Adrenal gland (tissue), 12 donors: Measurements from ENCODE around the gene PPP1R15A. TPM values are rescaled to one million over a fixed set of nuclear protein-coding genes. Genes with fewer than 3 reads are reported as not detected.

Source experiments
- DNase-seq, 7 donors: peaks; one replicate each; pipeline ENCODE4 v3.0.0-alpha.2; 2019 to 2020
- H3K27ac ChIP-seq, 5 donors: fragments of 200-600 bp; sonication (generic) in 4 of 5; 1 replicate in 3 of 5; 2 replicates in 2 of 5; pipeline versions ENCODE4 v1.5.1 to v1.8.0; 2016 to 2020; ENCODE audit warnings: mild to moderate bottlenecking in 1 of 5
- H3K27me3 ChIP-seq: fragments of 200-600 bp; 2 replicates; pipeline ENCODE4 v1.8.0; 2021
- H3K36me3 ChIP-seq, 2 donors: fragments of 200-600 bp; replicated peaks in 1 of 2; 1 replicate in 1 of 2; 2 replicates in 1 of 2; pipeline versions ENCODE4 v1.5.1 to v1.8.0; 2018 to 2022
- H3K4me1 ChIP-seq, 2 donors: fragments of 200-600 bp; replicated peaks in 1 of 2; 1 replicate in 1 of 2; 2 replicates in 1 of 2; pipeline versions ENCODE4 v1.5.1 to v1.8.0; 2018 to 2021
- H3K4me3 ChIP-seq, 4 donors: fragments of 200-600 bp; sonication (generic) in 3 of 4; one replicate each; pipeline ENCODE4 v1.5.1; 2016 to 2018
- H3K9me3 ChIP-seq, 3 donors: fragments of 200-600 bp; sonication (generic) in 1 of 3; replicated peaks in 1 of 3; 1 replicate in 2 of 3; 2 replicates in 1 of 3; pipeline versions ENCODE4 v1.5.1 to v1.8.0; 2016 to 2021
- CTCF ChIP-seq, 6 experiments: fragments of 450-650 bp in 4 of 6; fragments of 200-600 bp in 2 of 6; sonication (generic) in 1 of 6; IDR thresholded peaks; 1 replicate in 5 of 6; 2 replicates in 1 of 6; pipeline versions ENCODE4 v1.5.1 to v1.8.0; 2016 to 2021; ENCODE audit warnings: antibody characterized with exemption in 6 of 6, mild to moderate bottlenecking in 2 of 6, moderate library complexity in 1 of 6
- POLR2A ChIP-seq, 2 donors: fragments of 450-650 bp; IDR thresholded peaks; one replicate each; pipeline ENCODE4 v1.6.1; 2017; ENCODE audit warnings: antibody characterized with exemption in 2 of 2, mild to moderate bottlenecking in 2 of 2, moderate library complexity in 1 of 2
- WGBS, 4 donors: extraction: QIAGEN DNeasy Blood & Tissue Kit in 2 of 4; methylation state at CpG; one replicate each; pipeline versions ENCODE4 v1.1.5 to v1.1.7; 2013 to 2017; 5-methylcytosine and 5-hydroxymethylcytosine counted together
- intact Hi-C, 2 donors: fragments of 100-400 bp; cut with DNase I; formaldehyde crosslinking; loops; one replicate each; pipeline versions ENCODE4 v1.14.1 to v1.15.0; 2022 to 2023
- polyA plus RNA-seq, 3 donors: library from polyadenylated mRNA; stranded (reverse); fragments of 200-250 nt in 2 of 3; fragments of 350-450 nt in 1 of 3; fragmentation: Illumina TruSeq in 1 of 3; extraction: RNeasy Lipid Tissue Mini Kit (QIAGEN cat#74804) in 1 of 3; gene quantifications; one replicate each; pipeline ENCODE4 v1.2.3, GENCODE V29; 2013 to 2014
- total RNA-seq, 9 donors: library from RNA; depleted of rRNA in 4 of 9; stranded (reverse); fragments of >200 nt in 4 of 9; fragments of 120-200 nt in 1 of 9; fragmentation: NEBNext Ultra II Directional in 1 of 9; extraction: Animal tissue kit (Norgen Biotek cat#: 25700) in 1 of 9; gene quantifications; one replicate each; pipeline versions ENCODE4 v1.1.0 to v1.2.4, GENCODE V29; 2013 to 2023
- donor health status: healthy with polysubstance abuse.
- donor health status: Bipolar disorder and iron deficiency.
- donor health status: DM: yes; HTN: yes; CAD: no.
- donor health status: DM: no; HTN: no; CAD: no.
- donor health status: DM: no; HTN: no; CAD: no.
- donor health status: DM: yes; HTN: yes; CAD: no.

PPP1R15A gene
- total and polyA plus RNA-seq, 12 donors = 18.2 to 174 (median 43.7) TPM

- no peak overlapping the region for H3K27ac ChIP-seq
- TF ChIP-seq POLR2A (IDR thresholded peaks at IDR 0.05) (no peak), CTCF (IDR thresholded peaks at IDR 0.05) (no peak)
- WGBS, 4 donors = 88 to 92% (median 90%) methylated on average over 10 to 18 of the region's 18 CpGs
- DNase-seq = no peak
- intact Hi-C loops = no loop called here
- no peaks in the 10 kb centered on the region for H3K27me3 ChIP-seq
- no peaks in the 10 kb centered on the region for H3K4me1 ChIP-seq
- H3K36me3 ChIP-seq = peaks cover 0 to 38% of the 10 kb centered on the region in 2 donors
- H3K9me3 ChIP-seq = no peaks in the 10 kb centered on the region
- no peak overlapping the region for H3K4me3 ChIP-seq
Measured at GRCh38 chr19:48922548-48923490, 50.6 kb downstream of the PPP1R15A start.

GRCh38 chr19:48925240-48925843 is 53.1 kb downstream of the PPP1R15A start:
- no peak overlapping the region for H3K4me3 ChIP-seq
- H3K36me3 ChIP-seq = peaks cover 0 to 16% of the 10 kb centered on the region in 2 donors
- no peaks in the 10 kb centered on the region for H3K4me1 ChIP-seq
- H3K9me3 ChIP-seq = no peaks in the 10 kb centered on the region
- H3K27ac ChIP-seq = no peak overlapping the region
- no peak for TF ChIP-seq POLR2A (IDR thresholded peaks at IDR 0.05)
- TF ChIP-seq CTCF (IDR thresholded peaks at IDR 0.05) = no peak
- H3K27me3 ChIP-seq = no peaks in the 10 kb centered on the region
- peak in 3 of 7 donors; percentile 41 to 53 (median 52) for DNase-seq
- intact Hi-C loops = no loop called here
- WGBS, 4 donors = 74 to 89% (median 85%) methylated on average over 7 to 11 of the region's 11 CpGs

Other genes starting within 250 kb of the PPP1R15A start
Only the 30 nearest of the 32 such genes appear.
- gene DBP, start 235.0 kb upstream of the PPP1R15A start, total RNA-seq = 10 to 100 TPM; 24.3 to 78.3 (median 49.2) TPM
- gene DBP, start 235.0 kb upstream of the PPP1R15A start, polyA plus RNA-seq = 10 to 100 TPM; 11.5 to 80.6 (median 57.9) TPM
- gene CA11, start 226.2 kb upstream of the PPP1R15A start, total RNA-seq = 10 to 100 TPM in 8 of 9 donors, 1 to 10 TPM in 1; 6.0 to 44.2 (median 21.7) TPM
- gene CA11, start 226.2 kb upstream of the PPP1R15A start, polyA plus RNA-seq = 100 to 1,000 TPM in 1 of 3 donors, 10 to 100 TPM in 2; 17.7 to 125 (median 50.4) TPM
- gene NTN5, start 199.4 kb upstream of the PPP1R15A start, total RNA-seq = 1 to 10 TPM in 1 of 9 donors, under 1 TPM in 5, not detected in 3; 0.11 to 2.4 (median 0.42) TPM
- 1 to 10 TPM in 2 of 3 donors, under 1 TPM in 1; 0.11 to 2.4 (median 1.1) TPM for gene NTN5, start 199.4 kb upstream of the PPP1R15A start, polyA plus RNA-seq
- gene FUT2, start 176.4 kb upstream of the PPP1R15A start, total RNA-seq = not detected
- gene FUT2, start 176.4 kb upstream of the PPP1R15A start, polyA plus RNA-seq = under 1 TPM in 2 of 3 donors, not detected in 1; 0.03 to 0.24 TPM
- gene MAMSTR, start 152.7 kb upstream of the PPP1R15A start, total RNA-seq = 10 to 100 TPM in 8 of 9 donors, 1 to 10 TPM in 1; 9.4 to 45.9 (median 23.4) TPM
- 10 to 100 TPM in 2 of 3 donors, 1 to 10 TPM in 1; 8.9 to 57.9 (median 31.9) TPM for gene MAMSTR, start 152.7 kb upstream of the PPP1R15A start, polyA plus RNA-seq
- 10 to 100 TPM in 8 of 9 donors, 1 to 10 TPM in 1; 7.3 to 23.1 (median 16.7) TPM for gene RASIP1, start 131.8 kb upstream of the PPP1R15A start, total RNA-seq
- 10 to 100 TPM in 2 of 3 donors, 1 to 10 TPM in 1; 5.1 to 38.9 (median 34.6) TPM for gene RASIP1, start 131.8 kb upstream of the PPP1R15A start, polyA plus RNA-seq
- gene IZUMO1, start 125.5 kb upstream of the PPP1R15A start, total RNA-seq = 1 to 10 TPM in 3 of 9 donors, under 1 TPM in 3, not detected in 3; 0.70 to 2.9 (median 1.4) TPM
- gene IZUMO1, start 125.5 kb upstream of the PPP1R15A start, polyA plus RNA-seq = 1 to 10 TPM in 2 of 3 donors, under 1 TPM in 1; 0.59 to 1.2 (median 1.2) TPM
- gene FUT1, start 119.8 kb upstream of the PPP1R15A start, total RNA-seq = 1 to 10 TPM; 1.3 to 4.5 (median 2.3) TPM
- 1 to 10 TPM; 1.2 to 1.9 (median 1.7) TPM for gene FUT1, start 119.8 kb upstream of the PPP1R15A start, polyA plus RNA-seq
- gene FGF21, start 116.9 kb upstream of the PPP1R15A start, total RNA-seq = not detected
- gene FGF21, start 116.9 kb upstream of the PPP1R15A start, polyA plus RNA-seq = not detected
- 100 to 1,000 TPM in 7 of 9 donors, 10 to 100 TPM in 2; 57.5 to 163 (median 107) TPM for gene BCAT2, start 61.4 kb upstream of the PPP1R15A start, total RNA-seq
- 100 to 1,000 TPM in 1 of 3 donors, 10 to 100 TPM in 2; 82.9 to 114 (median 87.6) TPM for gene BCAT2, start 61.4 kb upstream of the PPP1R15A start, polyA plus RNA-seq
- 10 to 100 TPM; 18.9 to 63.0 (median 40.1) TPM for gene HSD17B14, start 35.9 kb upstream of the PPP1R15A start, total RNA-seq
- 100 to 1,000 TPM in 2 of 3 donors, 1 to 10 TPM in 1; 7.4 to 178 (median 135) TPM for gene HSD17B14, start 35.9 kb upstream of the PPP1R15A start, polyA plus RNA-seq
- 10 to 100 TPM in 8 of 9 donors, 1 to 10 TPM in 1; 4.5 to 65.1 (median 24.5) TPM for gene PLEKHA4, start 3.8 kb upstream of the PPP1R15A start, total RNA-seq
- 10 to 100 TPM in 2 of 3 donors, 1 to 10 TPM in 1; 7.1 to 74.6 (median 70.8) TPM for gene PLEKHA4, start 3.8 kb upstream of the PPP1R15A start, polyA plus RNA-seq
- under 1 TPM in 5 of 9 donors, not detected in 4; 0.14 to 0.72 (median 0.27) TPM for gene TULP2, start 26.3 kb downstream of the PPP1R15A start, total RNA-seq
- under 1 TPM in 1 of 3 donors, not detected in 2; 0.07 TPM for gene TULP2, start 26.3 kb downstream of the PPP1R15A start, polyA plus RNA-seq
- gene NUCB1, start 27.9 kb downstream of the PPP1R15A start, total RNA-seq = 100 to 1,000 TPM; 117 to 581 (median 289) TPM
- 100 to 1,000 TPM in 2 of 3 donors, 10 to 100 TPM in 1; 98.8 to 189 (median 175) TPM for gene NUCB1, start 27.9 kb downstream of the PPP1R15A start, polyA plus RNA-seq
- gene DHDH, start 61.3 kb downstream of the PPP1R15A start, total RNA-seq = under 1 TPM in 4 of 9 donors, not detected in 5; 0.17 to 0.56 (median 0.33) TPM
- gene DHDH, start 61.3 kb downstream of the PPP1R15A start, polyA plus RNA-seq = 1 to 10 TPM in 1 of 3 donors, under 1 TPM in 2; 0.27 to 2.8 (median 0.47) TPM
- 10 to 100 TPM; 18.1 to 79.0 (median 56.1) TPM for gene BAX, start 82.5 kb downstream of the PPP1R15A start, total RNA-seq
- 10 to 100 TPM; 21.5 to 61.3 (median 41.0) TPM for gene BAX, start 82.5 kb downstream of the PPP1R15A start, polyA plus RNA-seq
- over 10,000 TPM in 1 of 9 donors, 1,000 to 10,000 TPM in 8; 3,284 to 11,726 (median 3,862) TPM for gene FTL, start 92.9 kb downstream of the PPP1R15A start, total RNA-seq
- 1,000 to 10,000 TPM; 2,288 to 7,123 (median 4,274) TPM for gene FTL, start 92.9 kb downstream of the PPP1R15A start, polyA plus RNA-seq
- gene GYS1, start 120.9 kb downstream of the PPP1R15A start, total RNA-seq = 10 to 100 TPM; 23.7 to 63.9 (median 36.9) TPM
- 10 to 100 TPM; 35.2 to 45.9 (median 37.7) TPM for gene GYS1, start 120.9 kb downstream of the PPP1R15A start, polyA plus RNA-seq
- 100 to 1,000 TPM in 2 of 9 donors, 10 to 100 TPM in 7; 45.4 to 143 (median 76.8) TPM for gene RUVBL2, start 121.5 kb downstream of the PPP1R15A start, total RNA-seq
- gene RUVBL2, start 121.5 kb downstream of the PPP1R15A start, polyA plus RNA-seq = 10 to 100 TPM; 41.3 to 93.3 (median 70.7) TPM
- 1 to 10 TPM in 3 of 9 donors, under 1 TPM in 1, not detected in 5; 0.74 to 6.5 (median 1.4) TPM for gene LHB, start 144.7 kb downstream of the PPP1R15A start, total RNA-seq
- gene LHB, start 144.7 kb downstream of the PPP1R15A start, polyA plus RNA-seq = 1 to 10 TPM in 2 of 3 donors, under 1 TPM in 1; 0.38 to 8.8 (median 6.0) TPM
- not detected for gene CGB3, start 151.9 kb downstream of the PPP1R15A start, total RNA-seq
- gene CGB3, start 151.9 kb downstream of the PPP1R15A start, polyA plus RNA-seq = not detected
- not detected for gene CGB2, start 159.5 kb downstream of the PPP1R15A start, total RNA-seq
- not detected for gene CGB2, start 159.5 kb downstream of the PPP1R15A start, polyA plus RNA-seq
- gene CGB1, start 164.5 kb downstream of the PPP1R15A start, total RNA-seq = under 1 TPM in 1 of 9 donors, not detected in 8; 0.53 TPM
- gene CGB1, start 164.5 kb downstream of the PPP1R15A start, polyA plus RNA-seq = not detected
- not detected for gene CGB5, start 171.4 kb downstream of the PPP1R15A start, total RNA-seq
- under 1 TPM in 1 of 3 donors, not detected in 2; 0.72 TPM for gene CGB5, start 171.4 kb downstream of the PPP1R15A start, polyA plus RNA-seq
- not detected for gene CGB8, start 176.7 kb downstream of the PPP1R15A start, total RNA-seq
- not detected for gene CGB8, start 176.7 kb downstream of the PPP1R15A start, polyA plus RNA-seq
- gene CGB7, start 185.3 kb downstream of the PPP1R15A start, total RNA-seq = under 1 TPM in 2 of 9 donors, not detected in 7; 0.15 to 0.28 TPM
- gene CGB7, start 185.3 kb downstream of the PPP1R15A start, polyA plus RNA-seq = under 1 TPM in 2 of 3 donors, not detected in 1; 0.13 to 0.97 TPM
- under 1 TPM in 1 of 9 donors, not detected in 8; 0.55 TPM for gene NTF4, start 192.4 kb downstream of the PPP1R15A start, total RNA-seq
- gene NTF4, start 192.4 kb downstream of the PPP1R15A start, polyA plus RNA-seq = not detected
- not detected for gene KCNA7, start 200.3 kb downstream of the PPP1R15A start, total RNA-seq
- not detected for gene KCNA7, start 200.3 kb downstream of the PPP1R15A start, polyA plus RNA-seq
- 100 to 1,000 TPM; 109 to 443 (median 221) TPM for gene SNRNP70, start 213.0 kb downstream of the PPP1R15A start, total RNA-seq
- 1,000 to 10,000 TPM in 1 of 3 donors, 100 to 1,000 TPM in 2; 114 to 1,255 (median 535) TPM for gene SNRNP70, start 213.0 kb downstream of the PPP1R15A start, polyA plus RNA-seq
- 10 to 100 TPM in 4 of 9 donors, 1 to 10 TPM in 5; 4.9 to 15.3 (median 9.5) TPM for gene LIN7B, start 241.9 kb downstream of the PPP1R15A start, total RNA-seq
- gene LIN7B, start 241.9 kb downstream of the PPP1R15A start, polyA plus RNA-seq = 10 to 100 TPM in 2 of 3 donors, 1 to 10 TPM in 1; 4.4 to 35.2 (median 32.9) TPM